Thyroid gland (tissue), 4 donors: ENCODE results near the gene TXN. TPM values are rescaled to one million over a fixed set of nuclear protein-coding genes. Genes with fewer than 3 reads are reported as not detected.

ENCODE experiments used
- DNase-seq, 2 donors: peaks; one replicate each; pipeline ENCODE4 v3.0.0-alpha.2; 2019
- H3K27ac ChIP-seq, 3 donors: fragments of 200-600 bp; sonication (generic); 1 replicate in 2 of 3; 2 replicates in 1 of 3; pipeline ENCODE4 v1.5.1; 2016 to 2019; ENCODE audit warnings: mild to moderate bottlenecking in 1 of 3, moderate library complexity in 1 of 3
- H3K27me3 ChIP-seq: fragments of 200-600 bp; sonication (generic); one replicate; pipeline ENCODE4 v1.5.1; 2019
- H3K36me3 ChIP-seq, 2 donors: fragments of 200-600 bp; sonication (generic); one replicate each; pipeline ENCODE4 v1.5.1; 2016 to 2019
- H3K4me1 ChIP-seq, 2 donors: fragments of 200-600 bp; sonication (generic); one replicate each; pipeline ENCODE4 v1.5.1; 2017 to 2019
- H3K4me3 ChIP-seq, 3 donors: fragments of 200-600 bp; sonication (generic); replicated peaks in 1 of 3; 1 replicate in 2 of 3; 2 replicates in 1 of 3; pipeline ENCODE4 v1.5.1; 2016; ENCODE audit warnings: mild to moderate bottlenecking in 1 of 3
- H3K9me3 ChIP-seq: fragments of 200-600 bp; sonication (generic); one replicate; pipeline ENCODE4 v1.5.1; 2017
- POLR2A ChIP-seq, 2 donors: fragments of 450-650 bp; IDR thresholded peaks; one replicate each; pipeline ENCODE4 v1.6.1; 2017; ENCODE audit warnings: antibody characterized with exemption in 2 of 2, mild to moderate bottlenecking in 2 of 2, moderate library complexity in 1 of 2
- WGBS, 2 donors: methylation state at CpG; one replicate each; pipeline ENCODE4 v1.1.5; 2017; 5-methylcytosine and 5-hydroxymethylcytosine counted together
- intact Hi-C: fragments of 100-400 bp; cut with DNase I; formaldehyde crosslinking; loops from one replicate; pipeline ENCODE4 v1.15.1; 2023
- total RNA-seq, 4 donors: library from RNA; depleted of rRNA; stranded (reverse); fragments of >200 nt; gene quantifications; one replicate each; pipeline ENCODE4 v1.2.3, GENCODE V29; 2016
- TF ChIP-seq, protein P1 (sequence below), 6 experiments: fragments of 200-600 bp in 3 of 6; fragments of 450-650 bp in 3 of 6; sonication (generic) in 3 of 6; IDR thresholded peaks; one replicate each; pipeline ENCODE4 v1.5.1; 2016 to 2019; ENCODE audit warnings: antibody characterized with exemption in 6 of 6, mild to moderate bottlenecking in 2 of 6, inconsistent platforms in 1 of 6, moderate library complexity in 1 of 6

Gene TXN
- 100 to 1,000 TPM; 148 to 252 (median 172) TPM for total RNA-seq

DNA sequence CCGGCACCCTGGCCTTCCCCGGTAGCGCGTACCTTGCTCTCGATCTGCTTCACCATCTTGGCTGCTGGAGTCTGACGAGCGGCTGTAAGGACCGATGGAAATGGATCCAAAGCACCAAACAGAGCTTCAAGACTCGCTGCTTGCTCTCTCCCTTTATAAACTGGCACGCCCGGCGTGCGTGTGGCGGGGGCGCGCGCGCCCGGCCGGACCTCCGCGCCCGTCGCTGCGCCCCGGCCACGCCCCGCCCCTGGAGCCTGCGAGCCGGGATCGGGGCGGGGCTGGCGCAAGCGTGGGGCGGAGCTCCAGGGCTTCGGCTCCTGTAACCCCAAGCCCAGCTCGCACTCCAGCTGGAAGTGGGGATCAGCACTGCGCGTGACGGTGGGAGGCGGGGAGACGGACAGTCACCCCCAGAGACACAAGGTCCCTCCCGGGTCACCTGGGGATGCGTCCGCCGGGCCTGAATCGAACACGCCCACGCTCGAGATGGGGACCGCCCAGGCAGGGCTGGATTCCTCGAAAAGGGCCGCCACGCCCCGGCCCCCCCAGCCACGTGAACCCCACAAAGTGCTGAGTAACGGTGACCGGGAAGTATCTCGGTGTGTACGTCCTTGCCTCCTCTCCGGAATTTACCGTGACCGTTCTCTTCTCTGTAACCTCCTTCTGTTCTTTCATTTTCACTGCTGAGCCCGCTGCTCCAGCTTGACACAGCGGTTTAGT, at the start of gene TXN:
Gene TXN, minus strand, starts transcription at position 128 of the 717 bp plus-strand sequence. Its CDS starts 72 bp downstream, at position 56.
- Histone ChIP-seq H3K4me3 (peak within 1 kb of the TSS; percentile 54 to 92 (median 84)), H3K9me3 (no peaks in the 10 kb centered on the region), H3K4me1 (peaks cover 11 to 19% of the 10 kb centered on the region in 2 donors), H3K27me3 (no peaks in the 10 kb centered on the region), H3K36me3 (no peaks in the 10 kb centered on the region), H3K27ac (peak within 1 kb of the TSS; percentile 94 to 95 (median 95))
- 0 to 1% methylated on average over 28 to 29 of the region's 65 CpGs for WGBS, 2 donors
- TF ChIP-seq, protein P1, sequence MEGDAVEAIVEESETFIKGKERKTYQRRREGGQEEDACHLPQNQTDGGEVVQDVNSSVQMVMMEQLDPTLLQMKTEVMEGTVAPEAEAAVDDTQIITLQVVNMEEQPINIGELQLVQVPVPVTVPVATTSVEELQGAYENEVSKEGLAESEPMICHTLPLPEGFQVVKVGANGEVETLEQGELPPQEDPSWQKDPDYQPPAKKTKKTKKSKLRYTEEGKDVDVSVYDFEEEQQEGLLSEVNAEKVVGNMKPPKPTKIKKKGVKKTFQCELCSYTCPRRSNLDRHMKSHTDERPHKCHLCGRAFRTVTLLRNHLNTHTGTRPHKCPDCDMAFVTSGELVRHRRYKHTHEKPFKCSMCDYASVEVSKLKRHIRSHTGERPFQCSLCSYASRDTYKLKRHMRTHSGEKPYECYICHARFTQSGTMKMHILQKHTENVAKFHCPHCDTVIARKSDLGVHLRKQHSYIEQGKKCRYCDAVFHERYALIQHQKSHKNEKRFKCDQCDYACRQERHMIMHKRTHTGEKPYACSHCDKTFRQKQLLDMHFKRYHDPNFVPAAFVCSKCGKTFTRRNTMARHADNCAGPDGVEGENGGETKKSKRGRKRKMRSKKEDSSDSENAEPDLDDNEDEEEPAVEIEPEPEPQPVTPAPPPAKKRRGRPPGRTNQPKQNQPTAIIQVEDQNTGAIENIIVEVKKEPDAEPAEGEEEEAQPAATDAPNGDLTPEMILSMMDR (IDR thresholded peaks at IDR 0.05) = no peak
- peak; percentile 76 to 96 for TF ChIP-seq POLR2A (IDR thresholded peaks at IDR 0.05)
- intact Hi-C loops = no loop called here
- DNase-seq = peak; percentile 93

DNA sequence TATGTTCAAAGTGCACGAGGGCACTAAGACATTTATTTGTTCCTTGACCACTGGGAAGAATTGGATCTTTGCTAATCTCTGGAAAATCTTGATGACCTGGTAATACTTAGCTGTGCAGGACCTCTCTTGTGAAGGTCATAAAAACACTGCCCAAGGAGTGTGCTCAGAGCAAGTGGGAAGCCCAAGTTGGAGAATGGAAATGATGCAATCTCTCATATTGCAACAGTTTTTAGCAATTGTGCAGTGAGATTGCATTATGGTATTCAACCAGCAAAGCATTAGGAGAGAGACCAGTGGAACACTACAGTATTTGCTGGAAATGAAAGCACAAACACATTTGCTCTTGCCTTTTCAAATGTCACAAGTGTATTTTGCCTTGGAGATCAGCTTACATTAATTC, 46.8 kb upstream of the TXN start:
- intact Hi-C loops = no loop called here
- no peaks in the 10 kb centered on the region for H3K27me3 ChIP-seq
- no peak overlapping the region for H3K4me3 ChIP-seq
- no peak for DNase-seq
- no peaks in the 10 kb centered on the region for H3K36me3 ChIP-seq
- no peaks in the 10 kb centered on the region for H3K9me3 ChIP-seq
- 68 to 69% methylated on average over 1 of the region's 1 CpG for WGBS, 2 donors
- H3K27ac ChIP-seq = no peak overlapping the region
- no peaks in the 10 kb centered on the region for H3K4me1 ChIP-seq
- TF ChIP-seq, protein P1 (IDR thresholded peaks at IDR 0.05) = no peak
- TF ChIP-seq POLR2A (IDR thresholded peaks at IDR 0.05) = no peak

DNA sequence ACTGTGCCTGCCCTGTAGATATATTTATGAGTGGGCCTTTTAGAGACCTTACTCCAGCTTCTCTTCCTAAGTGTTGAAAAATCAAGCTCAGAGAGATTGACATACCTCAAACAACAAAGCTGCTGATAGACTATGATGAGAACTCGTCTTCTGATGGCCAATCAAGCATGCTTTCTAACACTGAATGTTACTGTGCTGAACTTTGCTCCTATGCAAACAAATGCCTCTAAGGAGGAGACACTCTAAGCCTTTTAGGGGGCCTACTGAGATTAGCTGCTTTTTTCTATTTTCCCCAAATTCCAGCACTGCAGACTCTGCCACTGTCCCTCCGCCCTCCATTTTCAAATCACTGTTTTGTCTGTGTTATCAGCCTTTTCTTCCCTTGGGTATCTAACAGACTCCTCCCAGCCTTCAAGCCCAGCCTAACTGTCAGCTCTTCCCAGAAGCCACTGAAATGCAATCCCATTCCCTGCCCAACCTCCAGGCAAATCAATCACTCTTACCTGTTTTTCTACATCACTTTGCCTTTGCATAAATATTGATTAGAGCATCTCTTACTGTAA, 41.8 kb upstream of the TXN start:
- no peak for TF ChIP-seq POLR2A (IDR thresholded peaks at IDR 0.05)
- TF ChIP-seq, protein P1 (IDR thresholded peaks at IDR 0.05) = no peak
- H3K9me3 ChIP-seq = no peaks in the 10 kb centered on the region
- no peak overlapping the region for H3K27ac ChIP-seq
- no peaks in the 10 kb centered on the region for H3K27me3 ChIP-seq
- no peaks in the 10 kb centered on the region for H3K4me1 ChIP-seq
- 48% methylated on average over 2 of the region's 2 CpGs for WGBS, 2 donors
- DNase-seq = no peak
- intact Hi-C loops = no loop called here
- no peaks in the 10 kb centered on the region for H3K36me3 ChIP-seq
- H3K4me3 ChIP-seq = no peak overlapping the region

DNA sequence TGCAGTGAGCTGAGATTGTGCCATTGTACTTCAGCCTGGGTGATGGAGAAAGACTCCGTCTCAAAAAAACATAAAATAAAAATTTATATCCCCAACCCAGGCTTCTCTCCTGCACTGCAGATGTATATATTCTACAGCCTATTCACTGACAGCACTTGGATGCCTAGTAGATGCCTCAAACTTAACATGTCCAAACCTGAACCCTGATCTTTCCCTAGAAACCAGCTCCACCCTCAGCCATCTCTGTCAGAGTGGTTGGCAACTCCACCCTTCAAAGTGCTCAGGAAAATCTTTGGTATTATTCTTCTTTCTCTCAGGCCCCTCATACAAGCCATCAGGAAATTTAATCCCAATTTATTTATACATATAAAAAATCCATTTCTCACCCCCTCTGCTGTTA, 36.9 kb upstream of the TXN start:
- no peak overlapping the region for H3K27ac ChIP-seq
- H3K36me3 ChIP-seq = no peaks in the 10 kb centered on the region
- no peak overlapping the region for H3K4me3 ChIP-seq
- H3K27me3 ChIP-seq = no peaks in the 10 kb centered on the region
- intact Hi-C loops = no loop called here
- no peaks in the 10 kb centered on the region for H3K9me3 ChIP-seq
- no peaks in the 10 kb centered on the region for H3K4me1 ChIP-seq
- 94 to 96% methylated on average over 1 of the region's 1 CpG for WGBS, 2 donors
- no peak for DNase-seq
- no peak for TF ChIP-seq POLR2A (IDR thresholded peaks at IDR 0.05)
- TF ChIP-seq, protein P1 (IDR thresholded peaks at IDR 0.05) = no peak

DNA sequence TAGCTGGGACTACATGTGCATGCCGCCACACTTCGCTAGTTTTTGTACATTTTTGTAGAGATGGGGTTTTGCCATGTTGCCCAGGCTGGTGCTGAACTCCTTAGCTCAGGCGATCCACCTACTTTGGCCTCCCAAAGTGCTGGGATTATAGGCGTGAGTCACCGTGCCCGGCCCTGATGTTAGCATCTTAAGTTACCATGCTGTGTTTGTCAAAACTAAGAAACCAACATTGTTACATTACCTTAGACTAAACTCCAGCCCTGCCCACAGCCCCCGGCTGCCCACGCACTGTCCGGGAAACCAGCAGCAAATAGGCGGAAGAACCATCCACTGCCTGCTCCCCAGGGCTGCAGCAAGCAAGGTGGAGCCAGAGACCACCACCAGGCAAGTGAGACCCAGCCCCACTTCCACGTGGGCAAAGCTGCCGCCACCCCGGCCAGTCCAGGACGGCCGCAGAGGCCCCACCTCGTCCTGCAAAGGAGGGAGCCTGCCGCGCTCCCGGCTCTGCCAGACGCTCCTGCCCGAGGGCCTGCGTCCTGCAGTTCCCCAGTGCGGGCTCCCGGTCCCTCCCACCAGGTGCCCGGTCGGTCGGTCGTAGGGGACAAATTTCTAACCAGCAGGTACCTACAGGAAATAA, 35.7 kb upstream of the TXN start:
- H3K27me3 ChIP-seq = no peaks in the 10 kb centered on the region
- no peak overlapping the region for H3K4me3 ChIP-seq
- no peak overlapping the region for H3K27ac ChIP-seq
- H3K9me3 ChIP-seq = no peaks in the 10 kb centered on the region
- no peak for TF ChIP-seq POLR2A (IDR thresholded peaks at IDR 0.05)
- TF ChIP-seq, protein P1 (IDR thresholded peaks at IDR 0.05) = no peak
- 84 to 87% methylated on average over 15 to 21 of the region's 28 CpGs for WGBS, 2 donors
- H3K4me1 ChIP-seq = no peaks in the 10 kb centered on the region
- H3K36me3 ChIP-seq = no peaks in the 10 kb centered on the region
- intact Hi-C loops = no loop called here
- no peak for DNase-seq
